Smooth muscle cell (in vitro differentiated cells): ENCODE results near the gene TLCD2. TPM values are rescaled to one million over a fixed set of nuclear protein-coding genes. Genes with fewer than 3 reads are reported as not detected.
"Not testable (repeated sequence)": the region's sequence is repeated elsewhere in the genome, so short reads cannot be mapped to it uniquely, and the experiment has no call there.

Experiments used
- DNase-seq: peaks from one replicate; lab custom pipeline; 2025; ENCODE audit not compliant: unreplicated experiment; lab: John Stamatoyannopoulos, UW
- H2AFZ ChIP-seq: fragments of 200-600 bp; sonication (generic); 2 replicates; pipeline ENCODE4 v1.6.0; 2016; ENCODE audit warnings: antibody characterized with exemption, low read depth, mild to moderate bottlenecking
- H3F3A ChIP-seq: fragments of 200-600 bp; sonication (generic); 2 replicates; pipeline ENCODE4 v1.6.0; 2017; ENCODE audit warnings: antibody characterized with exemption, low read depth
- H3K27ac ChIP-seq: fragments of 200-600 bp; sonication (generic); 2 replicates; pipeline ENCODE4 v1.5.1; 2016; ENCODE audit warnings: low read depth, mild to moderate bottlenecking
- H3K27me3 ChIP-seq: fragments of 200-600 bp; sonication (generic); 2 replicates; pipeline ENCODE4 v1.6.1; 2016; ENCODE audit warnings: low read depth, mild to moderate bottlenecking
- H3K36me3 ChIP-seq: fragments of 200-600 bp; sonication (generic); 2 replicates; pipeline ENCODE4 v1.5.1; 2016; ENCODE audit warnings: low read depth
- H3K4me1 ChIP-seq: fragments of 200-600 bp; sonication (generic); 2 replicates; pipeline ENCODE4 v1.5.1; 2016; ENCODE audit warnings: low read depth
- H3K4me2 ChIP-seq: fragments of 200-600 bp; sonication (generic); 2 replicates; pipeline ENCODE4 v1.6.0; 2016; ENCODE audit warnings: mild to moderate bottlenecking
- H3K4me3 ChIP-seq: fragments of 200-600 bp; sonication (generic); 2 replicates; pipeline ENCODE4 v1.5.1; 2016; ENCODE audit warnings: mild to moderate bottlenecking
- H3K79me2 ChIP-seq: fragments of 200-600 bp; sonication (generic); 2 replicates; pipeline ENCODE4 v1.6.0; 2016; ENCODE audit warnings: low read depth, mild to moderate bottlenecking
- H3K9ac ChIP-seq: fragments of 200-600 bp; sonication (generic); 2 replicates; pipeline ENCODE4 v1.6.0; 2016; ENCODE audit warnings: low read depth
- H3K9me3 ChIP-seq: fragments of 200-600 bp; sonication (generic); replicated peaks from 2 replicates; pipeline ENCODE4 v1.5.1; 2016; ENCODE audit warnings: low read depth
- H4K20me1 ChIP-seq: fragments of 200-600 bp; sonication (generic); 2 replicates; pipeline ENCODE4 v1.6.0; 2016; ENCODE audit warnings: low read depth
- WGBS: methylation state at CpG from one replicate; pipeline ENCODE4 v1.1.7; 2016; ENCODE audit warnings: low lambda C conversion rate; 5-methylcytosine and 5-hydroxymethylcytosine counted together
- microRNA counts: library from miRNA; unstranded; fragments of <30 nt; microRNA quantifications from one replicate; lab custom pipeline; 2016
- polyA plus RNA-seq: library from polyadenylated mRNA; unstranded; fragments of >200 nt; fragmentation: Nextera tagmentation; extraction: Ambion mirVana; gene quantifications from 2 replicates; pipeline ENCODE4 v1.2.1, GENCODE V29; 2016
- total RNA-seq: library from RNA; depleted of rRNA; stranded (reverse); fragments of >200 nt; gene quantifications from 2 replicates; pipeline ENCODE4 v1.2.3, GENCODE V29; 2014
- TF ChIP-seq, protein P1 (sequence below): fragments of 200-600 bp; sonication (generic); IDR thresholded peaks from 2 replicates; pipeline ENCODE4 v1.5.1; 2017; ENCODE audit warnings: borderline replicate concordance, mild to moderate bottlenecking, antibody characterized with exemption; ENCODE audit not compliant: insufficient read depth, poor library complexity, severe bottlenecking

The TLCD2 gene
- total and polyA plus RNA-seq, 2 experiments from 2014 or later, result 1.9 to 2.5 TPM

DNA sequence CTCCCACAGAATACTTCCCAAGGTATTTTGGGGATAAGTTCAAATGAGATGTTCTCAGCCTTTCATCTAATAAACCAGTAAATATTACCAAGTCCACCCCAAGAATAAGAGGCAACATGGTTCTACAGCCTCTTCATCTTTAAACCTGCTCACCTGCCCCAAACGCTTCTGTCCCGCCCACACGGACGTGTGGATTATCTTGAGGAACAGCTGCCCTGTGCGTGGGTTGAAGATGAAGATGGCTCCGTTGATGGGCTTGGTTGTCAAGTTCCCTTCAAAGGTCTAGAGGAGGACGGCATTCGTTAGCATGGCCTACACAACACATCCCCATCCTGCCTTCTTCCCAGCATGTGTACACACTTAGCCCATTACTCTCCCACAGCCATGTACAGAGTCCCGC is 52.1 kb downstream of the TLCD2 start:
- H3K36me3 ChIP-seq, result peaks cover 62% of the 10 kb centered on the region
- no peak overlapping the region for H3K27ac ChIP-seq
- no peaks in the 10 kb centered on the region for H3K4me1 ChIP-seq
- no peak overlapping the region for H3K9ac ChIP-seq
- no peaks in the 10 kb centered on the region for H3K27me3 ChIP-seq
- peaks cover 22% of the 10 kb centered on the region for H3F3A ChIP-seq
- no peak overlapping the region for H2AFZ ChIP-seq
- peaks cover 32% of the 10 kb centered on the region for H4K20me1 ChIP-seq
- no peaks in the 10 kb centered on the region for H3K9me3 ChIP-seq
- no peak for DNase-seq
- H3K79me2 ChIP-seq, result no peaks in the 10 kb centered on the region
- 97% methylated on average over 9 of the region's 9 CpGs for WGBS
- no peak overlapping the region for H3K4me3 ChIP-seq
- H3K4me2 ChIP-seq, result no peak overlapping the region
- TF ChIP-seq, protein P1, sequence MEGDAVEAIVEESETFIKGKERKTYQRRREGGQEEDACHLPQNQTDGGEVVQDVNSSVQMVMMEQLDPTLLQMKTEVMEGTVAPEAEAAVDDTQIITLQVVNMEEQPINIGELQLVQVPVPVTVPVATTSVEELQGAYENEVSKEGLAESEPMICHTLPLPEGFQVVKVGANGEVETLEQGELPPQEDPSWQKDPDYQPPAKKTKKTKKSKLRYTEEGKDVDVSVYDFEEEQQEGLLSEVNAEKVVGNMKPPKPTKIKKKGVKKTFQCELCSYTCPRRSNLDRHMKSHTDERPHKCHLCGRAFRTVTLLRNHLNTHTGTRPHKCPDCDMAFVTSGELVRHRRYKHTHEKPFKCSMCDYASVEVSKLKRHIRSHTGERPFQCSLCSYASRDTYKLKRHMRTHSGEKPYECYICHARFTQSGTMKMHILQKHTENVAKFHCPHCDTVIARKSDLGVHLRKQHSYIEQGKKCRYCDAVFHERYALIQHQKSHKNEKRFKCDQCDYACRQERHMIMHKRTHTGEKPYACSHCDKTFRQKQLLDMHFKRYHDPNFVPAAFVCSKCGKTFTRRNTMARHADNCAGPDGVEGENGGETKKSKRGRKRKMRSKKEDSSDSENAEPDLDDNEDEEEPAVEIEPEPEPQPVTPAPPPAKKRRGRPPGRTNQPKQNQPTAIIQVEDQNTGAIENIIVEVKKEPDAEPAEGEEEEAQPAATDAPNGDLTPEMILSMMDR, result no peak

DNA sequence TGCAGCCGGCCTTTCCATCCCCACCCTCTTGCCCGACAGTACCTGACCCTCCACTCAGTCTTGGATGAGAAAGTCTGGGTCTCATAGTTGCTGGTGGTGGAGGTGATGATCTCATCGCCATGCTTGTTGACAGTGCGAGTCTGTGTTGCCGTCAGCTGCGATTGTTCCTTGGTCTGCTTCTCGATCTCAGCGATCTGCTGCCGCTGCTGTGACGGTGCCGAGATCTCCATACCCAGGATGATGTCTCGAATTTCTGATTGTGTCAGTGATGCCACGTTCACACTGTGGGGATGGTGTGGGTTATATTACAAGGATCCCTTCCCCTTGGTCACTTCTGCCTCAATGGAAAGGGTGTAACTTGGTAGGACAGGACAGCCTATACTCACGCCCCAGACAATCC is 56.4 kb downstream of the TLCD2 start:
- TF ChIP-seq, protein P1, result no peak
- no peak for DNase-seq
- Histone ChIP-seq H3F3A (peaks cover 53% of the 10 kb centered on the region), H3K9me3 (no peaks in the 10 kb centered on the region), H2AFZ (no peak overlapping the region), H4K20me1 (peaks cover 35% of the 10 kb centered on the region), H3K79me2 (no peaks in the 10 kb centered on the region), H3K36me3 (peaks cover 43% of the 10 kb centered on the region), H3K4me3 (no peak overlapping the region), H3K27me3 (no peaks in the 10 kb centered on the region), H3K4me2 (no peak overlapping the region), H3K9ac (no peak overlapping the region), H3K4me1 (peaks cover 5% of the 10 kb centered on the region), H3K27ac (no peak overlapping the region)
- WGBS, result 96% methylated on average over 14 of the region's 14 CpGs

DNA sequence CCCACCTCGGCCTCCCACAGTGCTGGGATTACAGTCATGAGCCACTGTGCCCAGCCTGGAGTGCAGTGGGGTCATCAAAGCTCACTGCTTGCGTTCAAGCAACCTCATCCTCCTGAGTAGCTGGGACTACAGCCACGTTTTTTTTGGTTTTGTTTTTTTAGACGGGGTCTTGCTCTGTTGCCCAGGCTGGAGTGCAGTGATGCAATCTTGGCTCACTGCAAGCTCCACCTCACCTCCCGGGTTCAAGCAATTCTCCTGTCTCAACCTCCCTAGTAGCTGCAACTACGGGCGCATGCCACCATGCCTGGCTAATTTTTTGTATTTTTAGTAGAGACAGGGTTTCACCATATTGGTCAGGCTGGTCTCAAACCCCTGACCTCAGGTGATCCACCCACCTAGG is 57.4 kb downstream of the TLCD2 start:
- H3K27me3 ChIP-seq, H3K4me3 ChIP-seq, DNase-seq, H3K4me1 ChIP-seq, H2AFZ ChIP-seq, H3K9ac ChIP-seq, H3K4me2 ChIP-seq, H3K9me3 ChIP-seq, H3K27ac ChIP-seq, H3K79me2 ChIP-seq: not testable (repeated sequence)
- peaks cover 57% of the 10 kb centered on the region for H3F3A ChIP-seq
- peaks cover 34% of the 10 kb centered on the region for H3K36me3 ChIP-seq
- peaks cover 30% of the 10 kb centered on the region for H4K20me1 ChIP-seq
- WGBS, result 97% methylated on average over 7 of the region's 7 CpGs

MicroRNA genes within 50 kb of the gene (microRNA counts, 767-probe panel; counts per million panel counts)
- 8,704 counts per million, percentile 64 among the panel's probes with 10 or more counts for microRNA hsa-miR-22-3p (lab: Ali Mortazavi, UCI)

Other genes starting within 250 kb of the TLCD2 start
- gene MYO1C, start 217.7 kb downstream of the TLCD2 start, total RNA-seq, result 61.8 and 80.4 TPM in 2 replicates
- gene MYO1C, start 217.7 kb downstream of the TLCD2 start, polyA plus RNA-seq, result 81.5 and 99.9 TPM in 2 replicates
- gene INPP5K, start 193.8 kb downstream of the TLCD2 start, total RNA-seq, result 12.6 and 32.3 TPM in 2 replicates
- 9.6 and 19.7 TPM in 2 replicates for gene INPP5K, start 193.8 kb downstream of the TLCD2 start, polyA plus RNA-seq
- 14.4 and 26.9 TPM in 2 replicates for gene PITPNA, start 147.6 kb downstream of the TLCD2 start, total RNA-seq
- gene PITPNA, start 147.6 kb downstream of the TLCD2 start, polyA plus RNA-seq, result 42.7 and 47.2 TPM in 2 replicates
- gene SLC43A2, start 81.5 kb downstream of the TLCD2 start, total RNA-seq, result 3.8 and 4.4 TPM in 2 replicates
- gene SLC43A2, start 81.5 kb downstream of the TLCD2 start, polyA plus RNA-seq, result 5.3 and 7.1 TPM in 2 replicates
- gene SCARF1, start 64.6 kb downstream of the TLCD2 start, total RNA-seq, result 0.45 and 0.63 TPM in 2 replicates
- 0.11 and 0.65 TPM in 2 replicates for gene SCARF1, start 64.6 kb downstream of the TLCD2 start, polyA plus RNA-seq
- gene RILP, start 60.5 kb downstream of the TLCD2 start, total RNA-seq, result 5.1 and 8.4 TPM in 2 replicates
- gene RILP, start 60.5 kb downstream of the TLCD2 start, polyA plus RNA-seq, result 7.4 and 7.7 TPM in 2 replicates
- gene PRPF8, start 25.5 kb downstream of the TLCD2 start, total RNA-seq, result 99.7 and 111 TPM in 2 replicates
- 129 and 135 TPM in 2 replicates for gene PRPF8, start 25.5 kb downstream of the TLCD2 start, polyA plus RNA-seq
- gene WDR81, start 14.3 kb upstream of the TLCD2 start, total RNA-seq, result 5.6 and 5.7 TPM in 2 replicates
- 9.7 TPM in 2 replicates for gene WDR81, start 14.3 kb upstream of the TLCD2 start, polyA plus RNA-seq
- gene SERPINF2, start 32.5 kb upstream of the TLCD2 start, total RNA-seq, result 0.18 and 0.36 TPM in 2 replicates
- 0.22 and 0.66 TPM in 2 replicates for gene SERPINF2, start 32.5 kb upstream of the TLCD2 start, polyA plus RNA-seq
- gene SERPINF1, start 51.7 kb upstream of the TLCD2 start, total RNA-seq, result 645 and 778 TPM in 2 replicates
- gene SERPINF1, start 51.7 kb upstream of the TLCD2 start, polyA plus RNA-seq, result 370 and 498 TPM in 2 replicates
- gene SMYD4, start 119.5 kb upstream of the TLCD2 start, total RNA-seq, result 9.5 and 10.3 TPM in 2 replicates
- gene SMYD4, start 119.5 kb upstream of the TLCD2 start, polyA plus RNA-seq, result 11.1 and 11.7 TPM in 2 replicates
- 25.2 and 29.6 TPM in 2 replicates for gene RPA1, start 119.6 kb upstream of the TLCD2 start, total RNA-seq
- gene RPA1, start 119.6 kb upstream of the TLCD2 start, polyA plus RNA-seq, result 37.8 and 46.3 TPM in 2 replicates